Ramos (cell line): ENCODE results near the gene S100A2.
"Not testable (repeated sequence)": the region's sequence is repeated elsewhere in the genome, so short reads cannot be mapped to it uniquely, and the experiment has no call there.

ENCODE experiments used
- in situ Hi-C: fragments of 300-500 bp; cut with MboI; formaldehyde crosslinking; loops from one replicate; pipeline ENCODE4 v1.14.3; 2022; ENCODE audit warnings: low sequenced_read_pairs; ENCODE audit not compliant: unreplicated experiment

S100A2 gene

DNA sequence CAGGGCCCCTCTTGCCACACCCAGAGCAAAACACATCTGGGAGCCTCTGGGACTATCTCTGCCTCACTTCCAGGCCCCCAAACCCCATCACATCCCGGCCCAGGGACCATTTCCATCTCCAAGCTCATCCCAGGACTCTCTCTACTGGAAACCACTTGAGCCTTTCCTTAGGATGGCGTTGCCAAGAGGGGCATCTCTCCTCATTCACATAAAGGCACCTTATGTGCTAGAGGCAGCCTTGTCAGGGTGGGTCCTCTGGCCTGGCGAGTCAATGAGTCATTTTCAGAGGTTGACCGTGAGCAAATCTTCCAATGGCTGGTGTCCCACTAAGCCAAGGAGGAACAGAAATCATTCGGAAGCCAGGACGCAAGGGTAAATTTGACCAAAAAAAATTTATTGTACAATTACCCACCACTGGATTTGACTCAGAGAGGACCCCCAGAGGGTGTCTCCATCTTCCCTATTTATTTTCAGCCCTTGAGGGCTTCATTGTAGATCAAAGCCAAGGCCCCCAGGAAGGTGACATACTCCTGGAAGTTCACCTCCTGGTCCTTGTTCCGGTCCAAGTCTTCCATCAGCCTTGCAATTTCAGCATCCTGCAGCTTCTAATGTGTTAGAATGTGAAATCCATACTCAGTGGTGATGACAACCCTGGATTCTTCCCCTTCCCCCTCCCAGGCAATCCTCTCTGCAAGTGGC, 31.3 kb downstream of the S100A2 start:
- in situ Hi-C loops, result no loop called here

DNA sequence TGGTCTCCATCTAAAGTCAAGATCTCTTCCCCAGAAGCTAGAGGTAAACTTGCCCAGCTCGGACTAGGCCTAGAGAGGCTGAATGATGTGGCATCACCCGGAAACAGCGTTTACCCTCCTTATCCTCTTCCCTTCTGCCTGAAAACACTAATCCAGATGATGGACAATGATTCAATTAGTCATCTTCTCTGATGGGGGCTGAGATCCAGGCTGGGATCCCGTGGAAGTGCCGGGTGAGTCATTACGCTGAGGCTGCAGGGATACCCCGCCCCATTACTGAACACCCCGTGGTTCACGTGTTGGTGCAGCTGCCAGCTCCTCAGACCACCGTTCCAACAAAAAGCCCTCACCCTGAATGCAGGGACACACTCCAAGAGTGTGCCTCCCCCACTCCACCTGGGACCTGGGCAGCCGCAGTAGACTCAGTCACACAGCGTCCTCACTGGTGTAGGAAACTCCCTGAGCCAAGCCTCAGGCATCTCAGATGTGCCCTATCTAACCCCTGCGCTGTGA, 31.9 kb downstream of the S100A2 start:
- in situ Hi-C loops, result no loop called here

DNA sequence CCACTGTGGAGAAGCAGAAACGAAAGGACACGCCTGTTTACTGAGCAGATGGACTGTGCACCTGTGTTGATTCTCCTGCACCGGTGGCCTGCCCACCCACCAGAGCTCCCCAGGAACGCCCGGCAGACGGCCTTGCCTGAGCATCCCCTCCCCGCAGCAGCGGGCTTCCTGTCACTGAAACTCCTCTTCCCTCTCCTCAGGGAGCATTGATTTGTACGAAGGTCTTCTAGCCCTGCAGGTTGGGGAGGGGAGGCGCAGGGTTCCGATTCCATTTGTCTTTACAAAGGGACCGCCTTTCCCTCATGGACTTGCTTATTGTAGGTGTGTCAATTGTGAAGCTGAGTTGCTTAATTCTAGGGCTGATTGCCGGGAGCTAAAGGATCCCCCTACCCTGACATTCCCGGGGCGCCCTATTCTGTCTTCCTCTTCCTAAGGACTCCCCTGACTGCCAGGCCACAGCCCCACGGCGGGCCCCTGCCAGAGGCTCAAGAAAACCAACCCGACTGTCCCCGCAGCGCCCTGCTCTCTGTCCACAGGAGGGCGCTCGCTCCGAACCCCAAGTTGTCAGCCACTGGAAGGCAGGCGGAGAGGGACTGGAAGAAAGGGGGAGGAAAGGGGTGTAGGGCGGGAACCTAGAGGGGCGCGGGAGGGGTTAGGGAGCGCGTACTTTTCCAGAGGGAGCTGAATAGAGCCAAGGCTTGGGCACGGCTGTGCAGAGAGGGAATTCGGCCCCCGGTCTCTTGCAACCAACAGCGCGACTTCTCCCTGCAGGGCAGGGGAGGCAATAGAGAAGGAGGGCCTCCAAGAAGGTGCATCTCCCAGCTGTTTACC, 32.7 kb downstream of the S100A2 start:
- in situ Hi-C loops, result no loop called here

DNA sequence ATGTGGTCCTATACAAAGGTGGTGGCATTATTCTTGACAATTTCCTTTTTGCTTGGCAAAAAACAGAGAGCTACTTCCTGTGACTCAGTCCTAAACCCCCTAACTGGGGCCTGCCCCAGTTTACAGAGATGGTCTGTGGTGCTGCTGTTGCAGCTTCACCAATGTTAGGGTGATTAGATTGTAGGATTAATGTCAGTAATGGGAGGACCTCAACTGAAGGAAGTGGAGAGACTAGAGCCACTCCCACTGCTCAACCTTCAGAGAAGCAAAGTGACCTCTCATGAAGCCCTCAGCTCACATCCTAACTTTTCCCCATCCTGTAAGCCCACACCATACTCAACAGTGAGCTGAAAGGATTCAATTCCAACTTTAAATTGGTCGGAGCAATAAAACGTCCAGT, 33.5 kb downstream of the S100A2 start:
- in situ Hi-C loops, result no loop called here

DNA sequence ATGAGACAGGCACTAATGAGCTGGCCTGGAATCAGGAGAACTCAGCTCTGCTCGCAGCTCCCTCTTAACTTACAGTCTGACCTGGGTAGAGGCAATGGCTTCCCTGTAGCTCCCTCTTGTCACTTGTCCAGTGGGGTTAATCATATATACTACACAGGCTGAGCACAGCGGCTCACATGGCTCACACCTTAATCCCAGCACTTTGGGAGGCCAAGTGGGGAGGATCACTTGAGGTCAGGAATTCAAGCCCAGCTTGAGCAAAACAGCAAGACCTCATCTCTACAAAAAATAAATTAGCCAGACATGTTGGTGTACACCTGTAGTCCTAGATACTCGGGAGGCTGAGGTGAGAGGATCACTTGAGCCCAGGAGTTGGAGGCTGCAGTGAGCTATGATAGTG, 34.0 kb downstream of the S100A2 start:
- in situ Hi-C loops, result no loop called here

DNA sequence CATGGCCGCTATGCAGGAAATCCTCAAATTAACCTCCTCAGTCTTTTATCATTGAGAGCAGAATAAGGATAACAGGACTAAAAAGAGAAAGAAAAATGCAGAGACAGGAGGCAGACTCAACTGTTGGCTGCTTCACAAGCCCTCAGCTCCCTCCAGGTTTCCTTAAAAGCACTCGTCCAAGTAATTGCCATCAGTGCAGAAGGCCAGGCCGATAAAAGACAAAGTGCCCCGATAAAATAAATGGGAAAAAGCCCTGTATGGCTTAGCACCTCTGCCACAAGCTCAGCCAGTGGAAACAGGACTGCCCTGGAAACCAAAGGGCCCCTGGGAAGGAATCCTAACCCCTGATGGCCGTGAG, 38.0 kb downstream of the S100A2 start:
- in situ Hi-C loops, result no loop called here

DNA sequence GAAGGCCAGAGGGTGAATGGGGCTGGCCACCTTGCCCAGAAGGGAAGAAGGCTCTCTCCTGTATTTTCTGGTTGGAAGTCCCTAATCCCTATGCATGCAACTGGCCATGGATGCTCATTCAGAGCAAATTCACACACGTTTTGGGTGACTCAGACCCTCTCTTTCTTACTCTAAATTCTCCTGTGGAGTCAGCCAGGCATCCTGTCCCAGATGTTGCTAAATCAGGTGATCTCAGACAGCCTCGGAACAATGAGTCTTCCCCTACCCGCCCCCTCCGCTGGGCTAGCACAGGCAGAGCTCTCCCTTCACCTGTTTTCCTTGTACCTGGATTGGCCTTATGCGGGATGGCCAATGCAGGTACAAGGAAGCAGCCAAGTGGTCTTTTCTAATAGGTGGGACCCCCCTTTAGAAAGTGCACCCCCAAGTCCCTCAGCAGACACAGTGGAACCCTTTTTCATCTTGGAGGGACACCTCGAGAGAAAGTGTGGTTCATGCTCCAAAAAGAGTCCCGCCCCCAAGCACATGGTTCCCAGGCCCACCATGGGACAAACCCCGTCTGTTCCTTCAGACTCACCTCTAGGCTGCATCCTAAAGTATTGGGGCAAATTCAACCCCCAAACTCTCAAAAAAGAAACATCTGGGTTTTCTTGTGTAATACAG, 38.5 kb downstream of the S100A2 start:
- in situ Hi-C loops, result no loop called here

DNA sequence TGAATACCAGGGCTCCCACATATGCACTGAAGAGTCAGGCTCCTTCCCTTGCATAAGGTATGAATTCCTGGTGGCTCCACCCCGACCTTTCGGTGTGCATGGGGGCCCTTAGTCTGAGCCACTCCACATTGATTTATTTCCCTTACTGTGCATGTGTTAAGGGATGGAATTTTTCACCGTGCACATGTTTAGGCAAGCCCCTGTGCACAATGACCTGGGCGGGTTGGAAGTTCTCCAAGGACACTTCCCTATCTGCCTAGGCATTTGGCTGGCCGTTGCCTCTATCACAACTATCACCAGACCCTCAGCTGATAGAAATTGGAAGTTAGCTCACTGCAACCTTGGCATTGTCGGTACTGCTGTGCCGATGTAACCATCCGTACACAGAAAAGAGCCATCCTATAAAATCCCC, 39.5 kb downstream of the S100A2 start:
- in situ Hi-C loops, result no loop called here

DNA sequence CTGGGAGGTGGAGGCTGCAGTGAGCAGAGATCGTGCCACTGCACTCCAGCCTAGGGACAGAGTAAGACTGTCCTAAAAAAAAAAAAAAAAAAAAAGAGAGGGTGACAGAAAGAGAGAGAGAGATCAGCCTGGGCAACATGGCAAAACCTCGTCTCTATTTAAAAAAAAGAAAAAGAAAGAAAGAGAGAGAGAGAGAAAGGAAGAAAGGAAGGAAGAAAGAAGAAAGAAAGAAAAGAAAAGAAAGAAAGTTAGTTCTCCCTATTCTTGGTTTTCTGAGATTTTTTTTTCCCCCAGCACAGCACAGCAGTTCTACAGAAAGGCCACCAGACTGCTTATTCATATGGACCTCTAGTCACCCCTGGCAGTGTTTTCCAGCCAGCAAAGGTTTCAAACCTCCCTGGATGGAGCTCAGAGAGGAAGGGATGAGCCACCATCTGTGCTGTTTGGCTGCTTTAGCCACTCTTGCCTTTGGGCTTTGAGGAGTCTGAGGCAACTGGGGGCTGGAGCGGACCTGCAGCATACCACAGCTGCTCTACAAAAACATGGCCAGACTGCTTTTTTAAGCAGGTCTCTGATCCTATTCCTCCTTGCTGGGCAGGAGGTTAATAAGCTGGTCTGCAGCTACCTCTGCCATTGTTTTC, 40.4 kb downstream of the S100A2 start:
- in situ Hi-C loops, result no loop called here

DNA sequence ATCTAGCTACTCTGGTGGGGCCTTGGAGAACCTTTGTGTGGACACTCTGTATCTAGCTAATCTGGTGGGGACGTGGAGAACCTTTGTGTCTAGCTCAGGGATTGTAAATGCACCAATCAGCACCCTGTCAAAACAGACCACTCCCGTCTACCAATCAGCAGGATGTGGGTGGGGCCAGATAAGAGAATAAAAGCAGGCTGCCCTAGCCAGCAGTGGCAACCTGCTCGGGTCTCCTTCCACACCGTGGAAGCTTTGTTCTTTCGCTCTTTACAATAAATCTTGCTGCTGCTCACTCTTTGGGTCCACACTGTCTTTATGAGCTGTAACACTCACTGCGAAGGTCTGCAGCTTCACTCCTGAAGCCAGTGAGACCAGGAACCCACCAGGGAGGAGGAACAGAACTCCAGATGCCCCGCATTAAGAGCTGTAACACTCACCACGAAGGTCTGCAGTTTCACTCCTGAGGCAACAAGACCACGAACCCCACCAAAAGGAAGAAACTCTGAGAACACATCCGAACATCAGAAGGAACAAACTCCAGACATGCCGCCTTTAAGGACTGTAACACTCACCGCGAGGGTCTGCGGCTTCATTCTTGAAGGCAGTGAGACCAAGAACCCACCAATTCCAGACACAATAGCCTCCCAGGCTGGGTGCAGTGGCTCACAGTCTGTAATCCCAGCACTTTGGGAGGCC, 43.1 kb downstream of the S100A2 start:
- in situ Hi-C loops, result not testable (repeated sequence)

DNA sequence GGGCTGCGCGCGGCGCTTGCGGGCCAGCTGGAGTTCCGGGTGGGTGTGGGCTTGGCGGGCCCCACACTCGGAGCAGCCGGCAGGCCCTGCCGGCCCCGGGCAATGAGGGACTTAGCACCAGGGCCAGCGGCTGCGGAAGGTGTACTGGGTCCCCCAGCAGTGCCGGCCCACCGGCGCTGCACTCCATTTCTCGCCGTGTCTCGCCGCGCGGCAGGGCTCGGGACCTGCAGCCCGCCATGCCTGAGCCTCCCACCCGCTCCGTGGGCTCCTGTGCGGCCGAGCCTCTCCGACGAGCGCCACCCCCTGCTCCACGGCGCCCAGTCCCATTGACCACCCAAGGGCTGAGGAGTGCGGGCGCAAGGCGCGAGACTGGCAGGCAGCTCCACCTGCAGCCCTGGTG, 43.8 kb downstream of the S100A2 start:
- in situ Hi-C loops, result not testable (repeated sequence)

DNA sequence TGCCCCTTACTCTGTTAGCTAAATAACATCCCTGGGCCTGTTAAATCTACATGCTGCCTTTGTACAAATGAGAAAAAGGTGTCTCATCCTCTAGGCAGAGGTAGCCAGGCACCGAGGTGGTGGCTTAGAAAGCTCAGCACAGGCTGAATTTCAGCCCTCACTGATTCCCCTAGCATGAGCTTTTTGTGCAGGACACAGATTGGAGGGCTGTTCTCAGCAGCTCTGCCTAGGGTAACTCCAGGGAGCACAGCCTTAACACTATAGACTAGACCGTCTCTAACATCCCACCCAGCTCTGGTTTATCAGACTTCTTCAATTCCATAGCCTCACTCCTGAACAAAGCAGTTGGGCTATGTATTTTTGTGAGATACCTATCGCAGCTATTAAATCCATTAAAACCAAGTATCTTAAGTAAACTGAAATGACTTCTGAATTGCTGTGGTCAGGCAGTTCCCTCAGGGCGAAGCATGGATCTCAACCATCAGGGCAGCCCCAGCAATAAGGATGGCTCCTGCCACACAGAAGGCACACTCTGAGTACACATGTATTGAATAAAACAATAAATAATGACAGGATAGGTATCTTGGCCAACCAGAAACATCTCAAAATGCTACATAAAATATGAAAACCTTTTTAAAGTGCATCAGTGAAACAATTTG, 44.7 kb downstream of the S100A2 start:
- in situ Hi-C loops, result no loop called here

DNA sequence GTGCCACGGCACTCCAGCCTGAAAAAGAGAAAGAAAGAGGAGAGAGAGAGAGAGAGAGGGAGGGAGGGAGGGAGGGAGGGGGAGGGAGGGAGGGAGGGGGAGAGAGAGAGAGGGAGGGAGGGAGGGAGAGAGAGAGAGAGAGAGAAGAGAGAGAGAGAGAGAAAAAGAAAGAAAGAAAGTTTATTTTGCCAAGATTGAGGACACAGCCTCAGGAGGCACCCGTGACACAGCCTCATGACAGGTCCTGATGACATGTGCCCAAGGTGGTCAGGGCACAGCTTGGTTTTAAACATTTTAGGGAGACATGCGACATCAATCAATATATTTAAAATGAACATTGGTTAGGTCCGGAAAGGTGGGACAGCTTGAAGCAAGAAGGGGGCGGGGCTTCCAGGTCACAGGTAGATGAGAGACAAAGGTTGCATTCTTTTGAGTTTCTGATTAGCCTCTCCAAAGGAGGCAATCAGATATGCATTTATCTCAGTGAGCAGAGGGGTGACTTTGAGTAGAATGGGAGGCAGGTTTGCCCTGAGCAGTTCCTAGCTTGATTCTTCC, 45.4 kb downstream of the S100A2 start:
- in situ Hi-C loops, result not testable (repeated sequence)

DNA sequence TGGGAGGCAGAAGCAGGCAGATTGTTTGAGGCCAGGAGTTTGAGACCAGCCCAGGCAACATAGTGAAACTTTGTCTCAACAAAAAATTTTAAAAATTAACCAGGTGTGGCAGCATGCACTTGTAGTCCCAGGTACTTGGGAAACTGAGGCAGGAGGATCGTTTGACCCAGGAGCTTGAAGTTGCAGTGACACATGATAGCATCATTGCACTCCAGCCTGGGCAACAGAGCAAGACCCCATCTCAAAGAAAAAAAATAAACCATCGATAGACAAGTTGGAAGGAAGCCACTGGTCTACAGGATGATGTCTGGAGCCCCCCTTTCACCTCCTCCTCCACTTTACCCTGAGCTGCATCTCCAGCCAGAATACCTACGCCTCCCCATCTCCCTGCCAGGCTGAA, 46.4 kb downstream of the S100A2 start:
- in situ Hi-C loops, result no loop called here

DNA sequence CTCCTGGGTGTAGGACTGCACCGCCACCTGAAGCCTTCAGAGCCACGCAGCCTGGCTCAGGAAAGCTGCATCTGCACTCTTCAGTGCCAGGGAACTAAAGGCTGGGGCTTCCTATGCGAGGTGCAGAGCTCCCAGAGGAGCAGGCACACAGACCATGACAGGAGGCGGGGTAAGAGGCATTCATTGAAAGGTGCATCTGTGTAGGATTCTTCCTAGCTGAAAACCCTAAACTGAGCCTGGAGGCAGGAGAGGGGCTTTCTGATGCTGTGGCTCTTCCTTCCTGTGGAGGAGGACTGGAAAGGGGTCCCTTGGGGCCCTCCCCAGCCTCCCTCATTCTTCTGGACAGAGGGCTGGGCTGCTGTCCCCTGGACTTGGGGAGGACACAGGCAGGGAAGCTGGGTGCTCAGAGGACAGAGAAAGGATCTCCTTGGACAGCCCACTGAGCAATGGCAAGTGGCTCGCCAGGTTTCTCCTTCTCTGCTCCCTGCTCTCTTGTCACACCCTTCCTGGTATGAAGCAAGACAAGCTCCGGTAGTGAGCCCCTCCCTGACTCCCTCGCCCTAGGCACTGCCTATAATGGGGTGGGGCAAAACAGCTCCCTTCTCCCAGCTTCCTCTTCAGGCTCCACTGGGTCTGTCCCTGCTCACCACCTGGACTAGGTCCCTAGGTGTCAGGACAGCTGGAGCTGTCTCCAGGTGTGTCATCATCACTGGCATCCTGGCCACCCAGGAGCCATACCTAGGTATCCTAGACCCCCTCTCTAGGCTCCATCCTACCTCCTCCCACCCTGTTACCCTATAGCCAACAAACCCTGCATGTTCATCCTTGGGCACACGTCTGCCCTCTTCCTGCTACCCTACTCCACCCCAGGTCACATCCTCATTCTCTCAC, 49.9 kb downstream of the S100A2 start:
- in situ Hi-C loops, result no loop called here

DNA sequence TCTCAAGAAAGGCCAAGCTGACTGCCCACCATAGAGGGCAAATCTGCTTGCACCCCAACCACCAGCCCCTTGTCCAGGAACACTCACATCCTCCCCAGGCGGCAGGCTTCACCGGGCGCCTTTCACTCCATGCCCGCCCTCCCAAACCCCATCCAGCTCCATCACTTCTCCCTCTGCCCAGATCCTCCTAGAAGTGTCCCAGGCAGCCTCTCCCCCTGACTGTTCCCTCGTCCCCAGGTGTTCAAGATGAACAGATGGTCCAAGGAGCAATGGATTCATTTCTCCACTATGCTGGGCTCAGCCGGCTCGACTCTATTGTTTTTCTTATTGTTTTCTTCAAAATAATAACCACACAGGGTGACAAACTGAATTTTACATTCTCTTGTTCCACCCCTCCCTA, 52.0 kb downstream of the S100A2 start:
- in situ Hi-C loops, result no loop called here

DNA sequence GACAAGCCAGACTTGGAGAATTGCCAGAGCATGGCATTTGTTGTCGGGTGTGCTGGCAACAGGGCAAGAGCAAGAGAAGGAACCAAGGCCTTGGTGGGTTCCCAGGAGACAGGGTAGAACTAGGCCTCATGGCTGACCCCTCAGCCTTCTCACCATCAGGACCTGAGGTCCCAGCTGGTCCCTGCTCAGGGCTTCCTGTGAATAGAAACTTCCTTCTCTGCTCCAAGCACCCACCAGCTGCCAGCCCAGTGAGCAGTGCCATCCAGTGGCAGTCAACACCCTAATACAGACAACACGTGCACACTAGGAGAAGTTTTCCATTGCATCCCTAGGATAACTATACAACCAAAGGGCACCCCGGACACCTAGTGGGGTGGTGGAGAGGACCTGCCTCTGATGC, 52.6 kb downstream of the S100A2 start:
- in situ Hi-C loops, result no loop called here
